ENCODE data around the gene WDR93.
"Not testable (repeated sequence)": the region's sequence is repeated elsewhere in the genome, so short reads cannot be mapped to it uniquely, and the experiment has no call there.

- not testable (repeated sequence) for TF ChIP-seq POLR2A (IDR thresholded peaks at IDR 0.05; ENCODE audit: low read depth, low read length); SPI1 (IDR thresholded peaks at IDR 0.05; ENCODE audit: low read depth, low read length); TAF1 (IDR thresholded peaks at IDR 0.05; ENCODE audit: low read depth, low read length); POLR2AphosphoS5 (IDR thresholded peaks at IDR 0.05; ENCODE audit: low read depth, low read length); PAX5 (IDR thresholded peaks at IDR 0.05; ENCODE audit: insufficient read depth, low read length, severe bottlenecking); POU2F2 (IDR thresholded peaks at IDR 0.05; ENCODE audit: low read depth, low read length)
These were observed 98.0 kb downstream of the WDR93 start for GRCh38 chr15:89788585-89788984.
